HG02623 (cell line): ENCODE measurements around the gene MEF2A.
"Not testable (repeated sequence)": the region's sequence is repeated elsewhere in the genome, so short reads cannot be mapped to it uniquely, and the experiment has no call there.

Source experiments
- ATAC-seq: cut with Tn5 transposase; IDR thresholded peaks from one replicate; pipeline ENCODE4 v1.9.1; 2021; ENCODE audit warnings: moderate library complexity; ENCODE audit not compliant: unreplicated experiment

The MEF2A gene

GRCh38 chr15:99644913-99645542 is 79.2 kb downstream of the MEF2A start:
- ATAC-seq = no peak

DNA sequence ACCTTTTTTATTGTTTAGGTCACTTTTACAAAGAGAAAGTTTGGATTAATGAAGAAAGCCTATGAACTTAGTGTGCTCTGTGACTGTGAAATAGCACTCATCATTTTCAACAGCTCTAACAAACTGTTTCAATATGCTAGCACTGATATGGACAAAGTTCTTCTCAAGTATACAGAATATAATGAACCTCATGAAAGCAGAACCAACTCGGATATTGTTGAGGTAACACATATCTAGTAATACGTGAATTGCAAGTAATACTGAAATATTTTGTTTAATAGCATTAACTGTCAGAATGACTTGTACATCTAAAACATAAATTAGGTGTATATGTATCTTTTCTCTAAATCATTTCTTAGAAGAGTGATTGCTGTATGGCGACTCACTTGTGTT is 79.8 kb downstream of the MEF2A start:
- ATAC-seq = no peak

DNA sequence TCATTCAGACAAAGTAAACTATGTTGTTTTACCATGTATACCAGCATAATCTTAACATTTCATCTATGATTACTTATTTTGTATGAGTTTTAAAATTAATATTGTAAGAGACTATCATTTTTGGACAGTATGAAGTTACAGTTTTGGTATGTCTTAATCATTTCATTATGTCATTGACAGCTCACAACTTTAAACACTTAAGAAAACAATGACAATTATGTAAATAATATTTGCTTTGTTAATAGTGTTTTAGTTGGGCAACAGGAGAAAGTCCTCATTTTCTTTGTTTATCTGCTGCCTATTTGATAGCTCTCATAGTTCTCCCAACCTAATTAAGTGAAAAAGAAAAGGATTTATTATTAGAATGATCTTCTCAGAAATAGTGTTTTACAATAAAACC is 80.2 kb downstream of the MEF2A start:
- no peak for ATAC-seq

GRCh38 chr15:99651023-99651807 is 85.4 kb downstream of the MEF2A start:
- no peak for ATAC-seq

- no peak for ATAC-seq
Observed at GRCh38 chr15:99656205-99656604, 90.4 kb downstream of the MEF2A start.

GRCh38 chr15:99657996-99658395 is 92.2 kb downstream of the MEF2A start:
- no peak for ATAC-seq

GRCh38 chr15:99662903-99663302 is 97.1 kb downstream of the MEF2A start:
- ATAC-seq = no peak

DNA sequence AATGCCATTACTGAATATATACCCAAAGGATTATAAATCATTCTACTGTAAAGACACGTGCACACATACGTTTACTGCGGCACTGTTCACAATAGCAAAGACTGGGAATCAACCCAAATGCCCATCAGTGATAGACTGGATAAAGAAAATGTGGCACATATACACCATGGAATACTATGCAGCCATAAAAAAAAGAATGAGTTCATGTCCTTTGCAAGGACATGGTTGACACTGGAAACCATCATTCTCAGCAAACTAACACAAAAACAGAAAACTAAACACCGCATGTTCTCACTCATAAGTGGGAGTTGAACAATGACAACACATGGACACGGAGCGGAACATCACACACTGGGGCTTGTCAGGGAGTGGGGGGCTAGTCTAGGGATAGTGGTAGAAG is 100.3 kb downstream of the MEF2A start:
- not testable (repeated sequence) for ATAC-seq

DNA sequence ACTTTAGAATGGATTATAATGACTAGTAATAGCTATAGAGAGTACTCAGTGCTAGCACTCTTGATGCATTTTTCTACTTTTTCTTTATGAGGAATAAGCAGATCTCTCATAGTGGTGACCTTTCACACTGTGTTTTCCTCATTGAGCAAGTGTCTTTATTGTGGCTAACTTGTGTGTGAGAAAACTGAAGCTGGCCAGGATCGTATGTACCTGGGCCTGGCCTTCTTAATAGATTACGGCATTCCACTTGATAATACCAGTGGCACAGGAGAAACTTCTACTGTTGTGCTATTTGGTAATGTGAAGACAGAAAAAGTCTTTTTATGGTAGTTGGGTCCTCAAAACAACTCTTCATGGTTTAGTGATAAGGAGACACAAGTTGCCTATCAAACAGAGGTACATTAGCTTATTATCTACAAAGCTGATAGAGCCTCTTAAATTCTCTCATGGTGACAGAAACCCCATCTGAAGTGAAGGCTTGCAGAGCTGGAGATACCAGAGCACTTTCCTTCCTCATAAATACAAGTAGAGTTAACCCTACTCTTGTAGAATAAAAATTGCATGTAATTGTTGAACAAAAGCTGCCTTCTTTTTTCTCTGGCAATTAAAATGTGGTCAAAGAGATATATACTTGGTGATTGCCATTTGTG is 102.9 kb downstream of the MEF2A start:
- no peak for ATAC-seq

DNA sequence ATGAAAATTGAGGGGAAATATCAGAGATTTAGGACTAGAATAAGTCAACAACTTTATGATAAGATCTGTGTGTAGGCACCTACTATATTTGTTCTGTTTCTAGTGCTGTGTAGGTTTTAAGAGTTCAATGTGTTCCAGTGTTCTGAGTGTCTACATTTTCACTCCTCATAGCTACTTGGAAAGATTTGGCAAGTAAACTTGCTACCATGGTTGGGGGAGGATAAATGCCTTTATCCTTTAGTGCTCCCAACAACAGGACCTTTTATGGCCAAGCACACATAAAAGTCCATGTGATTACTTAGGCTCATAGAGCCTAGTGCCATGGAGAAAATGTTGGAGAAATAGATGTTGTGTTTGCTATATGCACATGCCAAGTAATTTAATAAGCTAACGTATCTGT is 103.5 kb downstream of the MEF2A start:
- ATAC-seq = no peak

- ATAC-seq = no peak
Observed at GRCh38 chr15:99671926-99672635, 106.3 kb downstream of the MEF2A start.

DNA sequence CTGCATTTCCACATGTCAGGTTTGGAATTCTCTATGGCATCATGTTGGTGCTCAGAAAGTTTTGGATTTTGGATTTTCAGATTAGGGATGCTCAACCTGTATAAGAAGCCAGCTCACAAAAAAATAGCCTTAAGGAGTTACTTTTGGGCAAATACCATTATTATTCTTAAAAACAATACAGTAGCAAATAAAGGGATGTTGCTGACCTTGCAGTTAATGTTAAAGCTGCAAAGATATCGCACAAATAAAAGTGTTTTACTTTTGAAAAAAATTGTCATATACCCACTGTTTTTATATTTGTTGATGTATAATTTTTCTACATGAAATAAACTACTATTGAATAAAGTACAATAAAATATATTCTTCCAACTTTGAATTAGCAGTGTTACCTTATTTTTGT is 107.3 kb downstream of the MEF2A start:
- ATAC-seq = no peak

DNA sequence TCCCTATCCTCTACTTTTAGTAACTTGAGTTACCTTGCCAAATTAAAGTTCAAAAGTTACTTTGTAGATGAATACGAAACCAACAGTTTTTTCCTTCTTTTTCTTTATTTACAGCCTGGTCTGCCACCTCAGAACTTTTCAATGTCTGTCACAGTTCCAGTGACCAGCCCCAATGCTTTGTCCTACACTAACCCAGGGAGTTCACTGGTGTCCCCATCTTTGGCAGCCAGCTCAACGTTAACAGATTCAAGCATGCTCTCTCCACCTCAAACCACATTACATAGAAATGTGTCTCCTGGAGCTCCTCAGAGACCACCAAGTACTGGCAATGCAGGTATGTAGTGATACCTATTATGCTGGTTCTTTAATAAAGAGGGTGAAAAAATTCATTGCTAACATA is 108.5 kb downstream of the MEF2A start:
- ATAC-seq = no peak

DNA sequence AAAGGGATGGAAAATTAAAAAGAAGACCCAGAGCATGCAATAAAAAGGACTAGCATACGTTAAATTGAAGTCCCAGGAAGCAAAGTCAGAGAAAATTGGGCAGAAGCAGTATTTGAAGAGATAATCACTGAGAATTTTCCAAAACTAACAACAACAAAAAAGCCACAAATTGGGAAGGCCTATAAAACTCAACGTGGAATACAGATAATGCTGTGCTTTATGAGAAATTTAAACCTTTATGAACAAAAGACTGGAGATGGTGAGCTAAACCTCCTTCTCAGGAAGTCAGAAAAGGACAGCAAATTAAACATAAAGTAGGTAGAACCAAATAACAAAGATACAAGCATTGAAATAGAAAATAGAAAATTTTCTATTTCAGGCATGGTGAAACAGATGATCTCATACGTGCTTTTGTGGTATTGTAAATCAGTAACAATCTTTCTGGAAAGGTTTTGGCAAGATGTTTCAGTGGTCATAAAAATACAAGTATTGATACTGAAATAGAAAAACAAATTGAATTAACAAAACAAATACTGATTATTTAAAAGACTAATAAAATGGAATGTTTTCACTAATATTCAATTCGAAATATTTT is 111.9 kb downstream of the MEF2A start:
- ATAC-seq = peak; percentile 53

- no peak for ATAC-seq
Observed at GRCh38 chr15:99680276-99680675, 114.5 kb downstream of the MEF2A start.

DNA sequence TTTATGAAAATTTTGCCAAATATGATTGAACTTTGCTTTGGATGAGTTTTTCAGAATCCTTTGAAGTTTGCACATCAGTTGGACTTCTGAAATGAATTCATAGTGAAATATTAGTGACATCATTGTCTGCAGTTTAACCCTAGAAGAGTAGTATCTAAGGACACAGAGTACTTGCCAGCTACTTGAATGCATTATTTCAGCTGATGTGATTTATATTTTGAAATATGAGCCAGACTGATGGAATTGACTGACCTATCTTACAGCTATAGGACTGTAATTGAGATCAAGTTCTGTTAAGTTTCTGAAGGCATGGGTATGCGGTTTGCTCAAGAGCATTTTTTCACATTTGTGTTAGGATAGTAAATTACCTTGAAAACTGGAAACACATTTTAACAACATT is 116.2 kb downstream of the MEF2A start:
- no peak for ATAC-seq

- no peak for ATAC-seq
Observed at GRCh38 chr15:99682455-99682854, 116.7 kb downstream of the MEF2A start.

DNA sequence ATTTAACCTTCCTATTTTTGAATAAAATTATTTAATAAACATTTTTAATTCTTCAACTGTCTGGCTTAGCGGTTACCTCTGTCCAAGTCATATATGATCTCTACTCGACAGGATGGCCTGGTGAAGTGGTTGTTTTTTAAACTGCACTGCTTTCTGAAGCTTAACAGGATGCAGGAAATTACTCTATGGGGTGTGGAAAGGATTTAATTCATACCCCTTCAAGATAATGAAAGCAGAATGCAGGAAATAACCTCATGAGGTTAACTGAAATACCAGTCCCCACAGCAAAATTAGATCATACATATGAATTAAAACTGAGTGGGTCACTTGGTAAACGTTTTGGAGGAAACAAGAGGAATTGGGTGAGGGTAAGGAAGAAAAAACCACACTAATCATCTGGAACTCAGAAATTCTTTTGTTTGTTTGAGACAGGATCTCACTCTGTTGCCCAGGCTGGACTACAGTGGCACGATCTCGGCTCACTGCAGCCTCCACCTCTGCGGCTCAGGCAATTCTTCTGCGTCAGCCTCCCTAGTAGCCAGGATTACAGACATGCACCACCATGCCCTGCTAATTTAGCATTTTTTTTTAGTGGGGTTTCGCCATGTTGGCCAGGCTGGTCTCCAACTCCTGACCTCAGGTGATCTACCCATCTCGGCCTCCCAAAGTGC is 117.4 kb downstream of the MEF2A start:
- ATAC-seq = no peak

GRCh38 chr15:99686290-99686689 is 120.5 kb downstream of the MEF2A start:
- no peak for ATAC-seq

GRCh38 chr15:99692825-99693224 is 127.0 kb downstream of the MEF2A start:
- no peak for ATAC-seq

- no peak for ATAC-seq
Observed at GRCh38 chr15:99696096-99696495, 130.3 kb downstream of the MEF2A start.
